ENCODE data around the gene C11orf97. TPM values are rescaled to one million over a fixed set of nuclear protein-coding genes. Genes with fewer than 3 reads are reported as not detected.

The C11orf97 gene
- total and polyA plus RNA-seq, 2 experiments from 2014 or later, result 0.59 TPM; not detected in 1

DNA sequence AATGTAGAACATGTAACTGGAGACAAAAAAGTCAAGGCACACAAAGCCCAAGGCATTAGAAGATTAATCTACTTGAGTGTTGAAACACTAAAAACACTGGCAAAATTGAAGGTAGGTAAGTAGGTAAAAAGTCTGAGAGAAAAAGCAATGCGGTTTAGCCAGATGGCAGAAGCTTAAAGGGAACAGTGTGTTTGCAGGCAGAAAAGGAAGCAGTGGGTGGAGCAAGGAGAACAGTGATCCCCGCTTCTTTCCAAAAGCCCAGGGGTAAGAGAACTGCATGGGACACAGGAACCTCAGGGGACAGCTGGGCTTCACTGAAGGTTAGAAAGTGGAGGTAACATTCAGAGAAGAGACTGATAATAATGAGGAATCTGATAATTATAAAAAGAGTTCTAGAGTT is 34.6 kb upstream of the C11orf97 start:
- 87% methylated on average over 2 of the region's 2 CpGs for WGBS (ENCODE audit: low lambda C conversion rate, missing lambda C conversion rate)
- no peak overlapping the region for H2AFZ ChIP-seq
- H4K20me1 ChIP-seq (ENCODE audit: insufficient read depth, poor library complexity, severe bottlenecking), result no peaks in the 10 kb centered on the region
- TF ChIP-seq, protein P1, sequence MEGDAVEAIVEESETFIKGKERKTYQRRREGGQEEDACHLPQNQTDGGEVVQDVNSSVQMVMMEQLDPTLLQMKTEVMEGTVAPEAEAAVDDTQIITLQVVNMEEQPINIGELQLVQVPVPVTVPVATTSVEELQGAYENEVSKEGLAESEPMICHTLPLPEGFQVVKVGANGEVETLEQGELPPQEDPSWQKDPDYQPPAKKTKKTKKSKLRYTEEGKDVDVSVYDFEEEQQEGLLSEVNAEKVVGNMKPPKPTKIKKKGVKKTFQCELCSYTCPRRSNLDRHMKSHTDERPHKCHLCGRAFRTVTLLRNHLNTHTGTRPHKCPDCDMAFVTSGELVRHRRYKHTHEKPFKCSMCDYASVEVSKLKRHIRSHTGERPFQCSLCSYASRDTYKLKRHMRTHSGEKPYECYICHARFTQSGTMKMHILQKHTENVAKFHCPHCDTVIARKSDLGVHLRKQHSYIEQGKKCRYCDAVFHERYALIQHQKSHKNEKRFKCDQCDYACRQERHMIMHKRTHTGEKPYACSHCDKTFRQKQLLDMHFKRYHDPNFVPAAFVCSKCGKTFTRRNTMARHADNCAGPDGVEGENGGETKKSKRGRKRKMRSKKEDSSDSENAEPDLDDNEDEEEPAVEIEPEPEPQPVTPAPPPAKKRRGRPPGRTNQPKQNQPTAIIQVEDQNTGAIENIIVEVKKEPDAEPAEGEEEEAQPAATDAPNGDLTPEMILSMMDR (IDR thresholded peaks at IDR 0.05; ENCODE audit: poor library complexity), result no peak
- H3K27ac ChIP-seq, result no peak overlapping the region
- no peaks in the 10 kb centered on the region for H3K36me3 ChIP-seq (replicated peaks; ENCODE audit: insufficient read depth, low read depth)
- no peaks in the 10 kb centered on the region for H3K9me3 ChIP-seq (ENCODE audit: low read depth)
- H3K4me2 ChIP-seq, result no peak overlapping the region
- H3K9me2 ChIP-seq (replicated peaks; ENCODE audit: insufficient read depth), result no peaks in the 10 kb centered on the region
- no peaks in the 10 kb centered on the region for H3K27me3 ChIP-seq
- no peaks in the 10 kb centered on the region for H3K4me1 ChIP-seq (ENCODE audit: insufficient read depth)
- no peak overlapping the region for H3K4me3 ChIP-seq
- DNase-seq (ENCODE audit: low spot score), result no peak
- no peaks in the 10 kb centered on the region for H3K79me2 ChIP-seq

DNA sequence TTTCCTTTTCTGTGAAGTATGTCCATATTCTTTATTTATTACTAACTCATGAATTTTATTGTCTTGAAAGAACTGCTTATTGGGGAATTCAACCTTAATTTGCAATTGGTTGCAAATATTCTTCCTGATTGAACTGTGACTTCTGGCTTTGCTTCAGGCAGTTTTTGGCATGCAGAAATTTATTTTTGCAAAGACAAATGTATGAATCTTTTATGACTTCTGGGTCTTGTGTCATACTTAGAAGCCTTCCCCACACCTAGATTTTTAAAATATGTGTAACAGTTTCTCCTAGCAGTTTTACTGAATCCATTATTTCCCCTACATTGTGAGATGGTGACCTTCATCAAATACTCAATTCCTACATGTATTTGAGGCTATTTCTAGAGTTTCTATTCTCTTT is 30.9 kb upstream of the C11orf97 start:
- no peaks in the 10 kb centered on the region for H3K4me1 ChIP-seq (ENCODE audit: insufficient read depth)
- no peaks in the 10 kb centered on the region for H3K9me3 ChIP-seq (ENCODE audit: low read depth)
- no peaks in the 10 kb centered on the region for H3K27me3 ChIP-seq
- no peak for DNase-seq (ENCODE audit: low spot score)
- H3K36me3 ChIP-seq (replicated peaks; ENCODE audit: insufficient read depth, low read depth), result no peaks in the 10 kb centered on the region
- no peak overlapping the region for H3K4me3 ChIP-seq
- no peak overlapping the region for H3K4me2 ChIP-seq
- H3K9me2 ChIP-seq (replicated peaks; ENCODE audit: insufficient read depth), result no peaks in the 10 kb centered on the region
- H4K20me1 ChIP-seq (ENCODE audit: insufficient read depth, poor library complexity, severe bottlenecking), result no peaks in the 10 kb centered on the region
- H3K27ac ChIP-seq, result no peak overlapping the region
- H2AFZ ChIP-seq, result no peak overlapping the region
- TF ChIP-seq, protein P1 (IDR thresholded peaks at IDR 0.05; ENCODE audit: poor library complexity), result no peak
- TF ChIP-seq EZH2 (IDR thresholded peaks at IDR 0.05; ENCODE audit: borderline replicate concordance), result no peak
- no peak for TF ChIP-seq EZH2phosphoT487 (IDR thresholded peaks at IDR 0.05; ENCODE audit: low read depth, severe bottlenecking, unreplicated experiment)
- no peaks in the 10 kb centered on the region for H3K79me2 ChIP-seq

DNA sequence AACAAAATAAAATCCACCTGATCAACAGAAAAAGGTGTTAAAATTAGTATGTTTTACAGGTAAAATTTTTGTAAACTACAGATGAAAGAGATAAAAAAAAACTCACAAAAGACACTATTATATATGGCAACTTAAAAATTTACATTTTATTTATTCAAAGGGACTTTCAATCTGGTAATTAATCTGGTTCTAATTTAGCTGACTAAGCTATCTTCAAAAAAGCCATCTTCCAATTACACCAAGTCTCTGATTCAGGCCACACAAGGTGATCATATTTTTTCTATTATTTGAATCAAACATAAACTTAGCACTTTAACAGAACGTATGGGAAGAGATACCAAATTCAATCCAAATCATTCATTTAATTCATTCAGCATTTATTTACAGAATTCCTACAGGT is 26.2 kb upstream of the C11orf97 start:
- no peak overlapping the region for H2AFZ ChIP-seq
- no peak overlapping the region for H3K4me3 ChIP-seq
- H3K4me2 ChIP-seq, result no peak overlapping the region
- TF ChIP-seq, protein P1 (IDR thresholded peaks at IDR 0.05; ENCODE audit: poor library complexity), result no peak
- TF ChIP-seq EZH2 (IDR thresholded peaks at IDR 0.05; ENCODE audit: borderline replicate concordance) (no peak), EZH2phosphoT487 (IDR thresholded peaks at IDR 0.05; ENCODE audit: low read depth, severe bottlenecking, unreplicated experiment) (no peak)
- no peak overlapping the region for H3K27ac ChIP-seq
- no peaks in the 10 kb centered on the region for H3K36me3 ChIP-seq (replicated peaks; ENCODE audit: insufficient read depth, low read depth)
- H3K27me3 ChIP-seq, result no peaks in the 10 kb centered on the region
- no peaks in the 10 kb centered on the region for H3K9me3 ChIP-seq (ENCODE audit: low read depth)
- no peaks in the 10 kb centered on the region for H3K9me2 ChIP-seq (replicated peaks; ENCODE audit: insufficient read depth)
- WGBS (ENCODE audit: low lambda C conversion rate, missing lambda C conversion rate), result 90% methylated on average over 1 of the region's 1 CpG
- peaks cover 3% of the 10 kb centered on the region for H3K79me2 ChIP-seq
- H4K20me1 ChIP-seq (ENCODE audit: insufficient read depth, poor library complexity, severe bottlenecking), result no peaks in the 10 kb centered on the region
- no peak for DNase-seq (ENCODE audit: low spot score)
- no peaks in the 10 kb centered on the region for H3K4me1 ChIP-seq (ENCODE audit: insufficient read depth)
